22Rv1 (cell line): ENCODE results near the gene STK39.

Experiments
- CTCF ChIP-seq: fragments of 450-650 bp; IDR thresholded peaks from 2 replicates; pipeline ENCODE4 v1.5.1; 2017; ENCODE audit warnings: mild to moderate bottlenecking
- ZFX ChIP-seq: fragments of 450-650 bp; IDR thresholded peaks from 2 replicates; pipeline ENCODE4 v1.6.1; 2017; ENCODE audit warnings: antibody characterized with exemption, borderline replicate concordance

GRCh38 chr2:167953776-167954175 lies 293.6 kb downstream of the STK39 start:
- TF ChIP-seq CTCF = no peak
- no peak for TF ChIP-seq ZFX
